Endothelial cell of umbilical vein (primary cell): ENCODE measurements around the gene KMT2C. TPM values are rescaled to one million over a fixed set of nuclear protein-coding genes. Genes with fewer than 3 reads are reported as not detected.
A peak's percentile ranks its signal among the peaks of the same experiment; 100 is the strongest.
"Not testable (repeated sequence)": the region's sequence is repeated elsewhere in the genome, so short reads cannot be mapped to it uniquely, and the experiment has no call there.

Source experiments
- BruUV-seq: library from RNA; stranded (reverse); fragments of 400-500 nt; replicated peaks from 2 replicates; lab custom pipeline; 2021; lab: Mats Ljungman, UMichigan
- CTCF ChIA-PET: fragments of 300-600, 350-600 bp; sonication (Branson Sonifier 250); formaldehyde crosslinking; loops from one replicate; lab custom pipeline; 2021; ENCODE audit warnings: antibody characterized with exemption, inconsistent platforms; lab: Charles Lee
- POLR2A ChIA-PET: fragments of 300-600, 350-600 bp; sonication (Branson Sonifier 250); formaldehyde crosslinking; loops from one replicate; lab custom pipeline; 2021; ENCODE audit warnings: antibody characterized with exemption, inconsistent platforms; lab: Charles Lee
- DNase-seq: peaks from one replicate; pipeline ENCODE4 v3.0.0-alpha.2; 2011; ENCODE audit warnings: low read depth, low spot score
- FAIRE-seq: peaks from 2 replicates; lab custom pipeline; 2011; peaks lifted over from hg19 to GRCh38; lab: Jason Lieb, UNC
- H2AFZ ChIP-seq: 2 replicates; pipeline ENCODE4 v1.6.0; 2012; ENCODE audit warnings: low read depth, low read length, control low read depth, inconsistent platforms
- H3K27ac ChIP-seq: 2 replicates; pipeline ENCODE4 v1.5.1; 2011; ENCODE audit warnings: low read depth, mild to moderate bottlenecking, control low read depth, low read length, moderate library complexity; ENCODE audit not compliant: insufficient read depth
- H3K27me3 ChIP-seq, 2 experiments: 2 replicates each; pipeline versions ENCODE4 v1.6.0 to v1.6.1; 2011; ENCODE audit warnings: low read length in 2 of 2, mixed read lengths in 1 of 2; ENCODE audit not compliant: control insufficient read depth in 2 of 2, insufficient read depth in 2 of 2
- H3K36me3 ChIP-seq, 2 experiments: 2 replicates in 1 of 2; 3 replicates in 1 of 2; pipeline ENCODE4 v1.5.1; 2011; ENCODE audit warnings: low read length in 2 of 2, mild to moderate bottlenecking in 1 of 2, moderate library complexity in 1 of 2; ENCODE audit not compliant: control insufficient read depth in 2 of 2, insufficient read depth in 2 of 2; ENCODE audit errors: extremely low read depth in 1 of 2
- H3K4me1 ChIP-seq: 3 replicates; pipeline ENCODE4 v1.5.1; 2011; ENCODE audit warnings: mild to moderate bottlenecking, low read length; ENCODE audit not compliant: control insufficient read depth, insufficient read depth; ENCODE audit errors: extremely low read depth
- H3K4me2 ChIP-seq: 2 replicates; pipeline ENCODE4 v1.6.1; 2011; ENCODE audit warnings: low read length, control low read depth, mixed read lengths; ENCODE audit not compliant: insufficient read depth
- H3K4me3 ChIP-seq, 3 experiments: fragments of 200-600 bp in 1 of 3; sonication (generic), shearing (Covaris generic) in 1 of 3; replicated peaks in 1 of 3; 2 replicates each; pipeline ENCODE4 v1.5.1; 2011 to 2016; ENCODE audit warnings: control low read depth in 3 of 3, low read length in 3 of 3, mild to moderate bottlenecking in 2 of 3, inconsistent platforms in 1 of 3, low read depth in 1 of 3, moderate library complexity in 1 of 3; ENCODE audit not compliant: insufficient read depth in 1 of 3
- H3K79me2 ChIP-seq: 2 replicates; pipeline ENCODE4 v1.6.0; 2012; ENCODE audit warnings: low read length, inconsistent platforms; ENCODE audit not compliant: control insufficient read depth, insufficient read depth
- H3K9ac ChIP-seq: replicated peaks from 2 replicates; pipeline ENCODE3; 2011; ENCODE audit warnings: low read length, control low read depth; ENCODE audit not compliant: insufficient read depth; ENCODE audit errors: extremely low read depth
- H3K9me1 ChIP-seq: replicated peaks from 3 replicates; pipeline ENCODE4 v1.6.0; 2011; ENCODE audit warnings: mild to moderate bottlenecking, low read length; ENCODE audit not compliant: control insufficient read depth, insufficient read depth; ENCODE audit errors: extremely low read depth
- H3K9me3 ChIP-seq: replicated peaks from 2 replicates; pipeline ENCODE4 v1.5.1; 2012; ENCODE audit warnings: low read length, inconsistent platforms; ENCODE audit not compliant: control insufficient read depth, insufficient read depth
- H4K20me1 ChIP-seq: replicated peaks from 2 replicates; pipeline ENCODE3; 2011; ENCODE audit warnings: mild to moderate bottlenecking, low read length; ENCODE audit not compliant: control insufficient read depth, insufficient read depth; ENCODE audit errors: extremely low read depth
- EZH2 ChIP-seq: IDR thresholded peaks from 2 replicates; pipeline ENCODE4 v1.6.1; 2012; ENCODE audit warnings: borderline replicate concordance, low read depth, mild to moderate bottlenecking, moderate library complexity, low read length, inconsistent platforms; ENCODE audit not compliant: severe bottlenecking
- dilution Hi-C: fragments of 300-500 bp; cut with MboI; formaldehyde crosslinking; loops from one replicate; pipeline ENCODE4 v1.15.0; 2019; ENCODE audit warnings: low sequenced_read_pairs; ENCODE audit not compliant: extremely low pct_ligation_motif_present
- intact Hi-C: fragments of 100-400 bp; cut with micrococcal nuclease; formaldehyde crosslinking; loops from one replicate; pipeline ENCODE4 v1.10.0; 2022
- polyA plus RNA-seq, 4 experiments: library from polyadenylated mRNA; depleted of rRNA in 3 of 4; stranded (reverse) in 3 of 4; unstranded in 1 of 4; fragments of >200 nt; gene quantifications; 2 replicates each; pipeline versions ENCODE4 v1.2.1 to v1.2.3, GENCODE V29; 2011 to 2012; ENCODE audit warnings: missing spikeins in 1 of 4
- total RNA-seq: library from RNA; stranded (reverse); gene quantifications from 2 replicates; pipeline ENCODE4 v1.2.3, GENCODE V29; 2021
- TF ChIP-seq, protein P1 (sequence below), 2 donors: IDR thresholded peaks; 1 replicate in 1 of 2; 2 replicates in 1 of 2; pipeline ENCODE4 v1.5.1; 2011; ENCODE audit warnings: low read length in 2 of 2, mild to moderate bottlenecking in 2 of 2, moderate library complexity in 2 of 2, control low read depth in 1 of 2, inconsistent platforms in 1 of 2, low read depth in 1 of 2; ENCODE audit not compliant: insufficient read depth in 1 of 2; ENCODE audit errors: extremely low read depth in 1 of 2
- TF ChIP-seq, protein P2 (sequence below): IDR thresholded peaks from 2 replicates; pipeline ENCODE4 v1.6.1; 2011; ENCODE audit not compliant: insufficient read depth, insufficient read length

KMT2C gene
- total and polyA plus RNA-seq, 2 donors (not counting 3 experiments of a cell fraction or from before 2014, with no cell fraction given), result 8.0 to 53.7 TPM

DNA sequence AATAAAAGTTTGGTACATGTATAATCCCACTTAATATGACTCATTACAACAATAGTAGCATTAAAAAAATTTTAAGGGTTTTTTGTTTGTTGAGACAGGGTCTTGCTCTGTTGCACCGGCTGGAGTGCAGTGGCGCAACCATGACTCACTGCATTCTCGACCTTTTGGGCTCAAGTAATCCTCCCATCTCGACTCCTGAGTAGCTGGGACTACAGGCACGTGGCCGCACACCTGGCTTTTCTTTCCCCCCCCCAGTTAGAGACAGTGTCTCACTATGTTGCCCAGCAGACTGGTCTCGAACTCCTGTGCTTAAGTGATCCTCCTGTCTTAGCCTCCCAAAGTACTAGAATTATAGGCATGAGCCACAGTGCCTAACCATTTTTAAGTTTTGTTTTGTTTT is 40.7 kb downstream of the KMT2C start:
- Histone ChIP-seq H3K36me3 (no peaks in the 10 kb centered on the region), H3K9me1 (no peaks in the 10 kb centered on the region), H3K79me2 (peaks cover 88% of the 10 kb centered on the region), H4K20me1 (peaks cover 16% of the 10 kb centered on the region), H3K9ac (no peak overlapping the region), H3K27me3 (no peaks in the 10 kb centered on the region), H3K27ac (no peak overlapping the region), H2AFZ (no peak overlapping the region), H3K4me2 (no peak overlapping the region), H3K4me1 (no peaks in the 10 kb centered on the region), H3K9me3 (peaks cover 2% of the 10 kb centered on the region), H3K4me3 (no peak overlapping the region)
- DNase-seq (no peak), FAIRE-seq (no peak)
- BruUV-seq, result no TSS peak
- ChIA-PET POLR2A (interaction anchor here (0.6 kb wide), 1 partner anchor 331 kb away, joined by 3 read pairs; no protein-coding TSS in a partner anchor), CTCF (interaction anchor here (1.5 kb wide), 1 partner anchor 35 kb away, joined by 3 read pairs; no protein-coding TSS in a partner anchor)
- dilution Hi-C loops, result no loop called here
- TF ChIP-seq, protein P1, sequence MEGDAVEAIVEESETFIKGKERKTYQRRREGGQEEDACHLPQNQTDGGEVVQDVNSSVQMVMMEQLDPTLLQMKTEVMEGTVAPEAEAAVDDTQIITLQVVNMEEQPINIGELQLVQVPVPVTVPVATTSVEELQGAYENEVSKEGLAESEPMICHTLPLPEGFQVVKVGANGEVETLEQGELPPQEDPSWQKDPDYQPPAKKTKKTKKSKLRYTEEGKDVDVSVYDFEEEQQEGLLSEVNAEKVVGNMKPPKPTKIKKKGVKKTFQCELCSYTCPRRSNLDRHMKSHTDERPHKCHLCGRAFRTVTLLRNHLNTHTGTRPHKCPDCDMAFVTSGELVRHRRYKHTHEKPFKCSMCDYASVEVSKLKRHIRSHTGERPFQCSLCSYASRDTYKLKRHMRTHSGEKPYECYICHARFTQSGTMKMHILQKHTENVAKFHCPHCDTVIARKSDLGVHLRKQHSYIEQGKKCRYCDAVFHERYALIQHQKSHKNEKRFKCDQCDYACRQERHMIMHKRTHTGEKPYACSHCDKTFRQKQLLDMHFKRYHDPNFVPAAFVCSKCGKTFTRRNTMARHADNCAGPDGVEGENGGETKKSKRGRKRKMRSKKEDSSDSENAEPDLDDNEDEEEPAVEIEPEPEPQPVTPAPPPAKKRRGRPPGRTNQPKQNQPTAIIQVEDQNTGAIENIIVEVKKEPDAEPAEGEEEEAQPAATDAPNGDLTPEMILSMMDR (IDR thresholded peaks at IDR 0.05; ENCODE audit: extremely low read depth in 1 of 2, insufficient read depth in 1 of 2, low read depth in 1 of 2, low read length in 2 of 2), result no peak
- TF ChIP-seq, protein P2, sequence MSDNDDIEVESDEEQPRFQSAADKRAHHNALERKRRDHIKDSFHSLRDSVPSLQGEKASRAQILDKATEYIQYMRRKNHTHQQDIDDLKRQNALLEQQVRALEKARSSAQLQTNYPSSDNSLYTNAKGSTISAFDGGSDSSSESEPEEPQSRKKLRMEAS, result no peak
- no peak for TF ChIP-seq EZH2
- intact Hi-C loops, result no loop called here

DNA sequence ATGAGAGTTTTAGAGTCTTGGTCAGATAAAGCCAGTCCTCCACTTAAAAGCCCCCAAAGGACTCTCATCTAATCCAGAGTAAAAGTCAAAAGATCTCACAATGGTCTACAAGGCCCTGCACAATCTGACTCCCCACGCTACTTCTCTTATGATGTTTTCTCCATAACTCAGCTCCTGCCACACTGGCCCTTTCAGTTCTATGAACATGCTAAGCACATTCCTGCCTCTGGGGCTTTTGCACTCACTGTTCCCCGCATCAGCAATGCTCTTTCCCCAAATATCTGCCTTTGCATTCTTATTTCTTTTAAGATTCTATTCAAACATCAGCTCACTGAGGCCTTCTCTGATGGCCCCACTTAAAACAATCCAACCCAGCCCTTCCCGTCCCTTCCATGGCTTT is 41.6 kb downstream of the KMT2C start:
- peaks cover 16% of the 10 kb centered on the region for H4K20me1 ChIP-seq
- H3K27ac ChIP-seq, H3K27me3 ChIP-seq, H3K36me3 ChIP-seq, H3K9me1 ChIP-seq, dilution Hi-C loops, H3K9me3 ChIP-seq, H3K4me2 ChIP-seq, POLR2A ChIA-PET, H2AFZ ChIP-seq, H3K4me3 ChIP-seq, intact Hi-C loops, H3K4me1 ChIP-seq, H3K9ac ChIP-seq, FAIRE-seq, BruUV-seq: not testable (repeated sequence)
- H3K79me2 ChIP-seq, result peaks cover 86% of the 10 kb centered on the region
- TF ChIP-seq, protein P1 (IDR thresholded peaks at IDR 0.05; ENCODE audit: extremely low read depth in 1 of 2, insufficient read depth in 1 of 2, low read depth in 1 of 2, low read length in 2 of 2), result peak; percentile 7 to 44
- CTCF ChIA-PET, result interaction anchor here (0.7 to 1.5 kb wide), 3 partner anchors 8 to 53 kb away, joined by 3 to 6 read pairs (median 3); no protein-coding TSS in a partner anchor
- DNase-seq, result peak; percentile 25
